HG03460 (cell line): ENCODE measurements around the gene BSND.
"Not testable (repeated sequence)": the region's sequence is repeated elsewhere in the genome, so short reads cannot be mapped to it uniquely, and the experiment has no call there.

Source experiments
- ATAC-seq: cut with Tn5 transposase; IDR thresholded peaks from one replicate; pipeline ENCODE4 v1.9.1; 2021; ENCODE audit not compliant: unreplicated experiment

The BSND gene

DNA sequence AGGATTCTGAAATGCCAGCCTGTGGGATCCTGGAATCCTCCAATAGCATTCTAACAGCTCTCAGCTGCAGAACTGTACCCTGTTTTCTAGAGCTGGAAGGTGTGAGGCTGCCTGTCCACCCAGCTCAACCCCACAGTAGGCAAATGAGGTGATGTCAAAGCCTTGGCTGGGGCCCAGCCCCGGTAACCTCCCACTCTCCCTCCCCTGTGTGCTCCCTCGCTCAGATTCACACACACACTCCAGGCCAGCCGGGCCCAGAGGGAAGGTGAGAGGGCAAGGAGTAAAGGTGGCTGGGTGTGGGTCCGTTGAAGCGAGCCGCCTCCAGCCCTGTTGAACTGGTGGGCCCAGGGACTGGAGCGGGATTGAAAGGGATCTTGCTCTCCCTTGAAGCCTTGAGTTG is at the start of gene BSND:
Gene BSND (plus strand): TSS at position 257 of the 400 bp plus-strand sequence. CDS start 254 bp downstream, outside the sequence.
- ATAC-seq = no peak

DNA sequence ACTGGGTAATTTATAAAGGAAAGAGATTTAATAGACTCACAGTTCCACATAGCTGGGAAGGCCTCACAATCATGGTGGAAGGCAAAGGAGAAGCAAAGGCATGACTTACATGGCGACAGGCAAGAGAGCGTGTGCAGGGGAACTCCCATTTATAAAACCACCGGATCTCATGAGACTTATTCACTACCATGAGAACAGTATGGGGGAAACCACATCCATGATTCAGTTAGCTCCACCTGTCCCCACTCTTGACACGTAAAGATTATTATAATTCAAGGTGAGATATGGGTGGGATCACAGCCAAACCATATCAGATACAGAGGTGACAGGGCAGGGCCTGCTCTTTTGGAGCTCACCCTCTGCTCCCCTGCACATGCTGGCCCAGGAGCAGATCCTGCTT is 49.7 kb upstream of the BSND start:
- no peak for ATAC-seq

DNA sequence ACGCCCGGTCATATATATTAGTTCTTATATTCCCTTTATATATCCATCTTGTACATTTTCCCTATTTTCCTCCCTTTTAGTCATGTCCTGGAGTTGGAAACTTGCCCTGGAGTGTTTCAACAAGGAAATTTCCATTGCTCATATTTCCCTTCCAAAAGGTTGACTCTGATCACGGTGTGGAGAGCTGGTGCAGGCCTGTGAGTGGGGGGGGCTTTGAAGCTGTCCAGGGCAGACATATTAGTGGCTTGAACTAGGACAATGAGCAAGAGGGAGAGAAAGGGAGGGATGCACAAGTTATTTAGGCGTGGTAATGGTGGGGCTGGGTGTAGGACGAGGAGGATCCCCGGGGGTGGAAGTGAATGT is 48.7 kb upstream of the BSND start:
- no peak for ATAC-seq

DNA sequence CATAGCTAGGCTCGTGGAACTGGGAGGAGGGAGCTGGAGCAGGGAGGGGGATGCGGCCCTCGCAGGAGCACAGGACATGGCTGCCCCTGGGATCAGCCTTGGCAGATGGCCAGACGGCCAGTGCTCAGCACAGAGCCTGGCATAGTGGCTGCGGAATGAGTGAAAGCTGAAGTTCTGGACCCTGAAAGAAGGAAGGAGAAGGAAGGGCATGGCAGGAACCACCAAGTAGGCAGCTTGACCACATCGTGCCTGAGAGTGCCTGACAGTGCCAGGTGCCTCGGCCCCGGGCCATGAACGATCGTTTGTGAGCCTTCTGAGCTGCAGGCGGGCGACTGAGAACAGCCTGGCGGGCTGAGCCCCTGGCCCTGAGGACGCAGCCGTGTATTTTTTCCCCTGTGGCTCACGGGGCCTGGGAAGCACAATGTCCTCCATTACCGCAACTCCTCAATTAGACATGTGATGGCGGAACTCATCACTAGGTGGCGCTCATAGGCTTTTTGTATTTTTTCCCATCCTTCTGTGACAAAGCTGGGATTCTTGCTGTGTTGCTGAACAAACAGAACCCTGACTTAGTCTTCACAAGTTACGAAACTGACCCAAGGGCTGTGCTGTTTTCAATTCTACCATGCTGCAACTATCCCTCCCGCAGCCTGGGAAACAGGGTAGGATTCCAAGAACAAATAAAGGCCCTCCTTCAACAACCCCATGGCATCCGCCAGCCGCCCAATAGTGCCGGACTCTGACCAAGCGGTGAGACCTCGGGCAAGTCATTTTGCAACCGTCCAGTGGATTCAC is 48.2 kb upstream of the BSND start:
- ATAC-seq = no peak

DNA sequence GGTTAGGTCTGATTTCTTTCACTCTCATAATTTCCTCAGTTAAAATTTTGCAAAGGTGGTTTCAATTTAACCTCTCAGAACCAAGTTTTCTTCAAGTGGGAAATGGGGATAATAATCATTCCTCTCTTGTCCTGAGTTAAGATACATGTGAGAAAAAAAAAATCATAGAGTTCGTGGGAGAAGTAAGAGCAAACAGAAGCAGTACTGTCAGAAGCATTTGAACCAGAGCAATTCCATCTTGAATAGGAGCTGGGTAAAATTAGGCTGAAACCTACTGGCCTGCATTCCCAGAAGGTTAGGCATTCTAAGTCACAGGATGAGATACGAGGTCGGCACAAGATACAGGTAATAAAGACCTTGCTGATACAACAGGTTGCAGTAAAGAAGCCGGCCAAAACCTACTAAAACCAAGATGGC is 46.9 kb upstream of the BSND start:
- ATAC-seq = no peak

DNA sequence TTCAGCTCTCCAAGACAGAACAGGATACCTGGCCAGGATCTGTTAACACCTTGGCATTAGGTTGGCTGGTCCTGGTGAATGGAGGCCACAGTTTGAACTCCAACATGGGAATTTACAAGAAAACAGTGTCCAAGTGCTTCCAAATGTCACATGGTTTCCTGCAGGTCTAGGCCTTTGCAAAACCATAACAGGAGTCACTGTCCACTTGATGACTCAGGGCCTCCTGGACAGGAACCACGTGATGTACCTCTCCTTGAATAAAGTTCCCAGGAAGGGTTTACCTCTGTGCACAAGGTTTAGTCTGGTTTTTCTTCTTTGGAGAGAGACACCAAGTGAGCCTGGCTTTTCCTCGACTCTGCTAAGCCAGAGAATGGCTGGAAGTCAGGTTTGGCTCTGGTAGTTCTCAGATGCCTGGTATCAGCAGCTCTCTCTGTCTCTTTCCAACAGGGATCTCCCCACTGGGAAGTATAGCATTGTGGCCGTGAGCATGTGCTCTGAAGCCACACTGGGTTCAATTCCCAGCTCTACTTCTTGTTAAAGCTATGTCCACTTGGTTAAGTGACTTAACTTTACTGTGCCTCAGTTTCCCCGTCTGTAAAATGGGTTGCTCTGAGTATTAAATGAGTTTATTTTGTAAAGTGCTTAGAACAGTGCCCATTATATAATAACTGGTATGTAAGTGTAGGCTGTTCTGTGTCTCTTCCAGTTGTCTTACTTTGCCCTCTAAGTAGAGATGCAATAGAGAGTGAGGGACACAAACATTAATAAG is 45.6 kb upstream of the BSND start:
- no peak for ATAC-seq

DNA sequence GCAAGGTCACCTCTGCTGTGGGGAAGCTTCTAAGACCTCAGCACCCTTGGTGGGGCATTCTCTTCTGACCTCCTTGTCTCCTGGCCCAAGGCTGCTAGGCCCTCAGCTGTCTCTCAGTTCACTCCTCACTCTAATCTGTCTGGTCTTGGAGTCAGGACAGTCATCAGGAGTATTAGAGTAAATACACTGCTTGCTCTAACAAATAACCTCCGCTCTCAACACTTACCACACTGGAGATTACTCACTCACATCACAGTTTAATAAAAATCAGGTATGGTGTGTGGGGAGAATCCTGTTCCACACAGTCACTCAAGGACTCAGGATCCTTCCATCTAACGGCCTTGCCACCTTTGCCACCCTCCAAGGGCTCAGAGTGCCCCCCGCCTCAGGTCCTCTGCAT is 44.9 kb upstream of the BSND start:
- ATAC-seq = no peak

DNA sequence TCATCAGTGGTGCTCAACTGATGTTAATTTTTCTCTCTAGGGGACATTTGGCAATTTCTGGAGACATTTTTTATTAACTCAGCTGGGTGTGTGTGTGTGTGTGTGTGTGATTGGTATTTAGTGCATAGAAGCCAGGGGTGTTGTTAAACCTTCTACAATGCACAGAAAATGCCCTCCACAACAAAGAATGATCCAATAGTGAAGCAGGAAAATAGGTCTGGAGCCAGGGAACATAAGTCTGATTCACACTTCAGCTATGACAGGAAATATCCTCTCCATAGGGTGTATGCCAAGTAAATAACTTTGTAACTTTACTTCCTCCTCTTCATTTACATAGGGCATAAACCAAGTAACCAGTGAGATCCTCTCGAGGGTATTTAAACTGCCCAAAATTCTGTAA is 43.4 kb upstream of the BSND start:
- no peak for ATAC-seq

DNA sequence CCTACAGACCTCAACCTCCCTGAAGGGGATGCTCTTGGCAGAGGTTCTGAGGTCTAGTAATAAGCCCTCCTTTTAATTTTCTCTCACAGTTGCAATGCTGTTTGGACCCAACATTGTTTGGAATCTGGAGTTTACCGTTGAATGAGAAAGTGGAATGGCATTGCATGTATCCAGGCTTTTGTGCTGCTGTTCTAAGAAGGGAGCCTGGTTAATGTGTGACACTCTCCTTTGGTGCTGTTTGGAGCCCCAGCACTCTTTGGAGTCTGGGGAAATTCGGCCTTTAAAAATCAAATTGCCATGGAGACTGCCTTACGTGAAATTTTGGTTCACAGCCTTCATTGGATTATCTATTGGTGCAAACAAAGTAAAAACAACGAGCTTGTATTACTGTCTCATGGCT is 42.0 kb upstream of the BSND start:
- ATAC-seq = no peak

DNA sequence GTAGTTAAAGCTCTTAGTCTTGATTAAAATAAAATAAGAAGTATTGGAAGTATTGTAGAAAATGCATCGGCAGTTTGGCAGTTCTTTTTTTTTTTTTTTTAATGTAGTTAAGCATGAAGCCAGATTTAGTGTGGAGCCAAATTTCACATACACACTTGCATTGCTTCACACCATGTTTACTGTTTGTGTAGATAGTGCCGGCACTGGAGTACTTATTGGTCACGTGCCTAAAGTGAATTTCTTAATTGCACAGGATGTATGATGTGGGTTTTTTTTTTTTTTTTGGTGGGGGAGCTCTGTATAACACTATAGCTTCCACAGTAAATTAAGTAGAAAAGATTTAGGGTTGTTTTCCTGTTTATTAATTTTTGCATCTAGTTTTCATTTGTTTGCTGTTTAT is 39.5 kb upstream of the BSND start:
- ATAC-seq = no peak

DNA sequence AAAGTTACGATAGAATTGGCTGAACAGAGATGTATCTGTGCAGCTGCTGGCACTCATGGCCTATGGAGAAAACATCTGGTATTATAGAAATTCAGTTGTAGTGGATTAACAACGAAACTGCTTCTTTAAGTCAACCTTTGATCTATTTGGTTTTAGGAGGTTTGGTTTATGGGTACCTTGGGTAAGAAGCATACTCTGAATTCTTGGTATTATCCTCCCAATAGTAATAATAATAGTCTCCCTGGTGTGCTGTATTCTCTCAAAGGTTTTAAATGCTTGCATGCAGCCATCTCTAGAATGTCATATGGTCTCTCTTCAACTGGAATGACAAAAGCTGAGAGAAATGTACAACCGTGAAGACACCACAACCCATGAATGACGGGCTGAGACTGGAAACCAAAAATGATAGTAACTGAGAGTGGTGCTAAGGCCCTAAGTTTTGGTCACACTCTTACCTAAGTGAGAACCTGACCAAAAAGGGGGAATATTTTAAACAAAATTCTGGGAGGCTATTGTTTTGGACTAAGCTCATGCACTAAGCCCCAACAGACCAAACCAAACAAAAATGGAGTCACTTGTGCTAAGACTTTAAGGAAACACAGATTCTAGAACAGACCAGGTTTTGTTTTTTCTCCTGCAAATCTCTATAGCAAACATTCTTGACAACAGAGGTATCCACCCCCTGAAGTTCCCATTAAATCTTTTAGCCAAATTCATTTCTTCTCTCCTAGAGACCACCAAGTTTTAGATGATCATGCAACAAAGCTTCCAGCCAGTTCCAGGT is 35.9 kb upstream of the BSND start:
- ATAC-seq = no peak

DNA sequence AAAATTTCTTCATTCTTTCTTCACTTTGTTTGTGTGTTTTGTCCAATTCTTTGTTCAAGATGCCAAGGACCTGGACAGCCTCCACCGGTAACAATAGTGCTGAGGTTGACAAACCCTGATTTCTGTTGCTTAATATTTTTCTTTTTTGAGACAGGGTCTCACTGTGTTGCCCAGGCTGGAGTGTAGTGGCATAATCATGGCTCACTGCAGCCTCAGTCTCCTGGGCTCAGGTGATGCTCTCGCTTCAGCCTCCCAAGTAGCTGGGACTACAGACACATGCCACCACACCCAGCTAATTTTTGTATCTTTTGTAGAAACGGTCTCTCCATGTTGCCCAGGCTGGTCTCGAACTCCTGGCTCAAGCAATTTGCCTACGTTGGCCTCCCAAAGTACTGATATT is 34.9 kb upstream of the BSND start:
- ATAC-seq = not testable (repeated sequence)

DNA sequence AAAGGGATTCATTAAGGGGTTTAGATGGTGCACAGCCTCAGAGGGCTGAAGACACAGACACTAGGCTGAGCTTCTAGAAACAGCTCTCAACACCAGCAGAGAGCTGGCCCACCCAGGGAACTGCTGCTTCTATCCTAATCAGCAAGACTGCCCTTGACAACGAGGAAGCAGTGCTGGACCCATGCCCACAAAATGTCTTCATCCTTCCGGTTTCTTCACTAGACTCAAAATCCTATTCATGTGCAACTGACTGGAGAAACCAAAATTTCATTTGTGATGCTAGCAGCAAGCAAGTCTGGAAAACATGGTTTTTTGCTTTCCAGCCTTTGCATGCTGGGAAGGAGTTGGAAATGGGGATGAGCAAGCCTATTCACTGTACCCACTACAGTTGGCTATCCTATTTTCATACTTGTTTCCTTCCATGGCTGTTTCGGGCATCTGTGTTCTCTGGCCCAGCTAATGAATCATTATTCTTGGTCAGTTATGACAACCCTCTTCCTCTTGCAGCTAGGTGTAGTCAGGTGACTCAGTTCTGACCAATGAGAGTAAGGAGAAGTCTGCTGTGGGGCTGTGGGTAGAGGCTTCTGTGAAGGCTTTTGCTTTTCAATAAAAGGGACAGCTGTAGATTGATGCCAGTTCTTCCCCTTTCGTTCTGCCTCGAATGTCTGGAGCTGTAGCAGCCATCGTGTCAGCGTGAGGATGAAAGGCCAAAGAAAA is 33.0 kb upstream of the BSND start:
- no peak for ATAC-seq

DNA sequence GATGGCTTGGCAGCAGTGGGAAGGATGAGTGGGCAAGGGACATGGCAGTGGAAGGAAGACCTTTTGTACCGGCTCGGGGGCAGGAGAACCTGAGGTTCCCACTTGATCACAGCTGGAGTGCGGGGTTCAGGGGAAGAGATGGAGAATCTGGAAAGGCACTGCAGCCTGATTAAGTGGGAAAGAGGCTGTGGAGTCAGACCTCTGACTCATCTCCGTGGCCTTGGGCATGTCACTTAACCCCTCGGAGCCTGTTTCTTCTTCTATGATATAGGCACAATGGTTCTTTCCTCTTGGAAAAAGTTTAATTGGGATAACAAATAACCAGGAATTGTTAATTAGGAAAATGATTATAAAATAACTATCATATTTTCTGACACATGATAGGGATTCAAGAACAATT is 31.4 kb upstream of the BSND start:
- ATAC-seq = no peak

DNA sequence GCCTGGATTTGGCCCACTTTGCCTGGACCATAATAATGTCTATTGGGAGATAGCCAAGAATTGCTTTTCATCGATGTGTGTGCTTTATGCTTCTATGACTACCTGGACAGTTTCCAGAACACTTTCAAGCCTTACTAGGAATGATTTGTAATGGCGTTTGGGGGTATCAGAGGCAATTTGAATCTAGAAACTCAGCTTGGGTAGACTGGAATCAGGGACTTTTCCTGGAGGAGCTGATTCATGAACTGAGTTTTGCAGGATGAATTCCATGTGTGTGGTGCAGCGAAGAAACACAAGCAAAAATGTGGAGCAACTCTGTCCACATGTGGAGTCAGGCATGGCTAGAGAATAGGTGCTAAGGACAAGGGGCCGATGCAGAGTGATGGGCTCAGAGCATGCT is 30.2 kb upstream of the BSND start:
- ATAC-seq = no peak

DNA sequence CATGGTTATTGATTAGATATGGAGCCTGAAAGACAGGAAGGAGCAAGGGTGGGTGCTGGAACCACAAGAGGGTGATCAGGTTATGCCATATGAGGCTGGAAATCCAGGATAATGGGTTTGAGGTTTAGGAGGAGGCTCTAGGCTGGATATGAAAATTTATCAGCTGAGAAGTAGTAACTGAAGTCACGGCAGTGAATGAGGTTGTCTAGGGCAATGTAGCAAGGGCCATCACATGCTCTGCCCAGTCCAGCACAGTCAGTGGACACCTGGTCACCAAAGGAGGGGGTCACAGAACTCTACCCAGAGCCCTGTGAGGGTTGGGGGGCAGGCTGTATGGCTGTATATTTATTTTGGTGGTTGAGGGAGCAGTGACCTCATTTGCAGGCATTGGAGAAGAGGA is 28.9 kb upstream of the BSND start:
- ATAC-seq = no peak

DNA sequence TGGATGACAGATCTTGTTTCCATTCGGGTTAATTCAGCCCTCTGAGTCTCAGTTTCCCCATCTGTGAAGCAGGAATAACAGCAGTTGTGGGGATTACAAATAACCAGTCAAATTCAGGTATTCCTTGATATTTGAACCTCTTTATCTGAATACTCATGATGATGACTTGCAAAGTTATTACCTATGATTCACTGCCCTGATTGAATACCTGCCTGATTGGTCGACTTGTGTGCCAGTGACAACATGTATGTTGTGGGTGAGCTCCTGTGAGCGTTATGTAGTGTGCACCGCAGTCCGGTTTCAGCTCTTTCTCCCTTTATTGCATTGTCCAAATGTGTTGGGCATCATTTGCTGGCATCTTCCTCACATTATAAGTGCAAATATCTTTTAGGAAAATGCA is 27.8 kb upstream of the BSND start:
- no peak for ATAC-seq

DNA sequence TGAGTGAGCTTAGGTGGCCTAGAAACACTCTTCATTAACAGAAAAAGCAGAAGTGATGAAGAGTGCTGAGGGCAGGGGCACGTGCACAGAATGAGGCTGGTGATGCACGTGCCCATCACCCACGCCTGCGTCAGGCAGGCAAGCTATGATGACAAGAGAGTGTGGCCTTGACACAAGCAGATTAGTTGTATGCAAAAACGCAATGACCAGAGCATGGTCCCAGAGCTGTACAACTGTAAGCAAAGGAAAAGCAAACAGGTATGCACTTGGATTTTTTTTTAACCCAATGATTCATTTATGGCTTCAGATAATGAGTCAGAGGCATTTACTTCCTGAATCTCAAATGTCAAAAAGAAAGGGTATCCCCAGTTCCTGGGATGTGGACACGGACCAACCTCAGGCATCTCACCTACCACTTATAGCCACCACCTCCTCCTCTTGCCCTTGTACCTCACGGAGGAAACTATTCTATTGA is 27.4 kb upstream of the BSND start:
- ATAC-seq = peak; percentile 69

DNA sequence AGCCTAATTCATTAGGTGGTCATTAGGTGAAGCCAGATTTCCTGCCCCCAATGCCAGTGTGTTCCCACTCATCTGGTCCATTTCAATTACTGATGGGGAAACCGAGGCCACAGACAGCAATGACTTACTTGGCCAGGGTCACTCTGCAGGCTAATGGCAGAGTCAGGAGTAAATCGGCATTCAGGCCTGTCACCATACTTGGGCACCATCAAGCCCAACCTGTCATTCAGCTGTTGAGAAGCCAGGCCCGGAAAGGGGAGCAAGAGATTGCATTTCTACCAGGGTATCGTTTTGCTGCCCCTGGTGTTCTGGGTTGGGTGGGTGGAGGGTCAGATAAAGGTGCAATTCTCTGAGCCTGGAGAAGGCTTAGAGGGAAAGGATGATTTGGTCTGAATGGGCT is 26.3 kb upstream of the BSND start:
- ATAC-seq = no peak

DNA sequence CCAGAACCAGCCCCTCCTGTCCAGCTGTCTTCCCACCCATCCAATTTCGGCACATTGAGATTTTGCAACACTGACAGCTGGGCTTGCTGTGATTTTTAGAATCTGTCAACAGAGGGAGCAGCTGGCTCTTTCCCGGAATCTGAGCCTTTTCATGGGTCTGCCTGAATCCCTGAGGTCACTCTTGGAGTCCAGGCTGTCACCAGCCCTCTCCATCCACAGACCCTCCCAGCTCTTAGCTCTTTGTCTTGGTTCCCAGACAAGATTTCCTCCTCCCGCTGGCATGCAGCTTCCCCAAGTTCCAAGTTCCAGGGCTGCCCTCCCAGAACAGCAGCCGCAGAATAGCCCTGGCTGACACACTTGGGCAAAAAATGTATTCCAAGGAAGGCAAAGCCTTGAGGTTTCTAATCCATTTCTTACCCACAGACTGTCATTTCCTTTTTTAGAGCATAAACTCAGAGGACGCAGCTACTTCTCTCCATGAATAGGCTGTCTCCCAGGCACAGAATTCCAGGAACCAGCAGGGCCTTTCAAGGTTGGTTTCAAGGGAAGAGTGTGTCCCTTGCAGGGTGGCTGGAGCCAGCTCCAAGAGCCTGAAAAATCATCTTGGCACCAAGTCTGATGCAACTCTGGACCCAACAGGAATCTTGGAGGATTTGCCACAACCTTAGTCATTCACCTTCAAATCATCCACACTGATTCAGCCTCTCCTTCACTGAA is 25.4 kb upstream of the BSND start:
- no peak for ATAC-seq
